KMS-11 (cell line): Measurements from ENCODE around the gene IL18R1.

Experiments used
- H2AFZ ChIP-seq: fragments of 200-600 bp; sonication (generic); 2 replicates; pipeline ENCODE4 v1.6.1; 2016; ENCODE audit warnings: antibody characterized with exemption, mixed run types, low read depth
- H3K27ac ChIP-seq: fragments of 200-600 bp; sonication (generic); 2 replicates; pipeline ENCODE4 v1.6.1; 2016; ENCODE audit warnings: mild to moderate bottlenecking, mixed run types
- H3K27me3 ChIP-seq: fragments of 200-600 bp; sonication (generic); 2 replicates; pipeline ENCODE4 v1.6.1; 2017; ENCODE audit warnings: mild to moderate bottlenecking, low read depth, mixed run types, moderate library complexity; ENCODE audit not compliant: insufficient read depth
- H3K36me3 ChIP-seq: fragments of 200-600 bp; sonication (generic); 2 replicates; pipeline ENCODE4 v1.6.1; 2017; ENCODE audit warnings: mild to moderate bottlenecking, mixed run types; ENCODE audit not compliant: insufficient read depth
- H3K4me1 ChIP-seq: fragments of 200-600 bp; sonication (generic); 2 replicates; pipeline ENCODE4 v1.6.1; 2016; ENCODE audit warnings: mild to moderate bottlenecking, low read depth, mixed run types; ENCODE audit not compliant: poor library complexity, severe bottlenecking
- H3K4me2 ChIP-seq: fragments of 200-600 bp; sonication (generic); 2 replicates; pipeline ENCODE4 v1.7.0; 2016; ENCODE audit warnings: mild to moderate bottlenecking, mixed run types
- H3K4me3 ChIP-seq: fragments of 200-600 bp; sonication (generic); IDR thresholded peaks from 2 replicates; pipeline ENCODE4 v1.6.1; 2017; ENCODE audit warnings: low read depth, low read length, mixed read lengths; ENCODE audit not compliant: insufficient read depth
- H3K79me2 ChIP-seq: fragments of 200-600 bp; sonication (generic); 2 replicates; pipeline ENCODE4 v1.6.1; 2016; ENCODE audit warnings: low read depth, mixed run types; ENCODE audit not compliant: insufficient read depth
- H3K9ac ChIP-seq: fragments of 200-600 bp; sonication (generic); 2 replicates; pipeline ENCODE4 v1.6.1; 2016; ENCODE audit warnings: mild to moderate bottlenecking, mixed run types
- H4K20me1 ChIP-seq: fragments of 200-600 bp; sonication (generic); 2 replicates; pipeline ENCODE4 v1.6.1; 2016; ENCODE audit warnings: mild to moderate bottlenecking, mixed run types; ENCODE audit not compliant: insufficient read depth
- TF ChIP-seq, protein P1 (sequence below): fragments of 200-600 bp; sonication (generic); conservative IDR thresholded peaks from 2 replicates; pipeline ENCODE4 v1.6.1; 2017; ENCODE audit warnings: low read depth, mild to moderate bottlenecking, antibody characterized with exemption, low read length, moderate library complexity, mixed read lengths

IL18R1 gene

DNA sequence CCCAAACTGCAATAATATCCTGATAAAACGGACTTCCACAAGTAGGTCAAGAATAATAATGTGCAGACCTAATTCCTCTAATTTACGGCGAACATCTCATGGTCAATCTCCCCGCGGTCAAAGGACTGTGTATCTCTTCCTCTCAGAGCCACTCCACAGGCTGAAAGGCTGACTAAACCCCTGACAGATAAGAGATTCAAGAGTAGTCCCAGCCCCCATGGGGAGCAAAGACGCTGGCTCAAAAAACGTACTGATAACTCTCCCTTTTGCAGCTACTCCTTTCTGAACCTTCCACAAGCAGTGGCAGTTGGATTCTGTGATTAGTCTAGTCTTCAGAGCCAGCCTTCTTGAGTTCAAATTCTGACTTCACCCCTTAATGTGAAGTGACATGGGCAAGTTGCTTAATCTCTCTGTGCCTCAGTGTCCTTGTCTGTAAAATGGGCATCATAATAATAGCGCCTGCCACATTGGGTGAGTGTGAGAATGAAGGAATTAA lies 19.7 kb upstream of the IL18R1 start:
- TF ChIP-seq, protein P1, sequence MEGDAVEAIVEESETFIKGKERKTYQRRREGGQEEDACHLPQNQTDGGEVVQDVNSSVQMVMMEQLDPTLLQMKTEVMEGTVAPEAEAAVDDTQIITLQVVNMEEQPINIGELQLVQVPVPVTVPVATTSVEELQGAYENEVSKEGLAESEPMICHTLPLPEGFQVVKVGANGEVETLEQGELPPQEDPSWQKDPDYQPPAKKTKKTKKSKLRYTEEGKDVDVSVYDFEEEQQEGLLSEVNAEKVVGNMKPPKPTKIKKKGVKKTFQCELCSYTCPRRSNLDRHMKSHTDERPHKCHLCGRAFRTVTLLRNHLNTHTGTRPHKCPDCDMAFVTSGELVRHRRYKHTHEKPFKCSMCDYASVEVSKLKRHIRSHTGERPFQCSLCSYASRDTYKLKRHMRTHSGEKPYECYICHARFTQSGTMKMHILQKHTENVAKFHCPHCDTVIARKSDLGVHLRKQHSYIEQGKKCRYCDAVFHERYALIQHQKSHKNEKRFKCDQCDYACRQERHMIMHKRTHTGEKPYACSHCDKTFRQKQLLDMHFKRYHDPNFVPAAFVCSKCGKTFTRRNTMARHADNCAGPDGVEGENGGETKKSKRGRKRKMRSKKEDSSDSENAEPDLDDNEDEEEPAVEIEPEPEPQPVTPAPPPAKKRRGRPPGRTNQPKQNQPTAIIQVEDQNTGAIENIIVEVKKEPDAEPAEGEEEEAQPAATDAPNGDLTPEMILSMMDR = no peak
- H3K36me3 ChIP-seq = no peaks in the 10 kb centered on the region
- H3K4me1 ChIP-seq = peaks cover 5% of the 10 kb centered on the region
- H3K4me2 ChIP-seq = no peak overlapping the region
- H3K27ac ChIP-seq = no peak overlapping the region
- no peaks in the 10 kb centered on the region for H3K27me3 ChIP-seq
- no peak overlapping the region for H3K4me3 ChIP-seq
- no peaks in the 10 kb centered on the region for H3K79me2 ChIP-seq
- no peaks in the 10 kb centered on the region for H4K20me1 ChIP-seq
- no peak overlapping the region for H3K9ac ChIP-seq
- no peak overlapping the region for H2AFZ ChIP-seq

- Histone ChIP-seq H3K4me3 (no peak overlapping the region), H3K79me2 (no peaks in the 10 kb centered on the region), H3K36me3 (no peaks in the 10 kb centered on the region), H3K4me1 (peaks cover 5% of the 10 kb centered on the region), H3K27ac (no peak overlapping the region), H3K4me2 (no peak overlapping the region), H3K27me3 (no peaks in the 10 kb centered on the region), H2AFZ (no peak overlapping the region), H3K9ac (no peak overlapping the region), H4K20me1 (no peaks in the 10 kb centered on the region)
- TF ChIP-seq, protein P1 = no peak
These were observed 19.1 kb upstream of the IL18R1 start for GRCh38 chr2:102336502-102336945.

- Histone ChIP-seq H3K36me3 (no peaks in the 10 kb centered on the region), H3K4me3 (no peak overlapping the region), H4K20me1 (no peaks in the 10 kb centered on the region), H3K4me2 (no peak overlapping the region), H2AFZ (no peak overlapping the region), H3K27ac (no peak overlapping the region), H3K4me1 (peaks cover 5% of the 10 kb centered on the region), H3K9ac (no peak overlapping the region), H3K27me3 (no peaks in the 10 kb centered on the region), H3K79me2 (no peaks in the 10 kb centered on the region)
- TF ChIP-seq, protein P1 = no peak
These were observed 18.6 kb upstream of the IL18R1 start for GRCh38 chr2:102337012-102337411.

- TF ChIP-seq, protein P1 = no peak
- H3K4me1 ChIP-seq = peaks cover 5% of the 10 kb centered on the region
- no peaks in the 10 kb centered on the region for H3K27me3 ChIP-seq
- H3K36me3 ChIP-seq = no peaks in the 10 kb centered on the region
- no peak overlapping the region for H3K9ac ChIP-seq
- no peak overlapping the region for H3K4me2 ChIP-seq
- H3K4me3 ChIP-seq = no peak overlapping the region
- peak overlapping the region; percentile 18; the same call in 1 of the 2 replicates for H3K27ac ChIP-seq
- H4K20me1 ChIP-seq = no peaks in the 10 kb centered on the region
- H2AFZ ChIP-seq = no peak overlapping the region
- no peaks in the 10 kb centered on the region for H3K79me2 ChIP-seq
These were observed 17.9 kb upstream of the IL18R1 start for GRCh38 chr2:102337481-102338386.
